Frontal cortex (tissue), 4 donors: ENCODE measurements around the gene TMCC1. TPM values are rescaled to one million over a fixed set of nuclear protein-coding genes. Genes with fewer than 3 reads are reported as not detected.
"Not testable (repeated sequence)": the region's sequence is repeated elsewhere in the genome, so short reads cannot be mapped to it uniquely, and the experiment has no call there.

Source experiments
- DNase-seq, 2 donors: peaks; one replicate each; pipeline ENCODE4 v3.0.0; 2012; ENCODE audit warnings: low spot score in 2 of 2
- FAIRE-seq: peaks from 2 replicates; lab custom pipeline; 2012; peaks lifted over from hg19 to GRCh38; lab: Jason Lieb, UNC
- total RNA-seq: library from RNA; depleted of rRNA; stranded (reverse); fragments of >200 nt; gene quantifications from one replicate; pipeline ENCODE4 v1.2.3, GENCODE V29; 2014
- donor health status: control.
- donor health status: control.
- donor health status: control.

Gene TMCC1
- total RNA-seq, 1 donor from 2014 or later = 68.5 TPM

GRCh38 chr3:129897026-129897425, 3.5 kb upstream of the TMCC1 start:
- DNase-seq (no peak), FAIRE-seq (no peak)

- FAIRE-seq = no peak
- DNase-seq = no peak
Observed at GRCh38 chr3:129892857-129893580, 492 bp downstream of the TMCC1 start.

- FAIRE-seq (no peak), DNase-seq (peak in 1 of 2 donors; percentile 29)
Observed at GRCh38 chr3:129892486-129892856, 1.0 kb downstream of the TMCC1 start.

GRCh38 chr3:129890891-129891290, 2.6 kb downstream of the TMCC1 start:
- no peak for DNase-seq
- FAIRE-seq = no peak

GRCh38 chr3:129890125-129890524, 3.4 kb downstream of the TMCC1 start:
- DNase-seq = no peak
- FAIRE-seq = no peak

GRCh38 chr3:129888771-129889170, 4.7 kb downstream of the TMCC1 start:
- DNase-seq (no peak), FAIRE-seq (no peak)

- no peak for DNase-seq
- FAIRE-seq = no peak
Observed at GRCh38 chr3:129881261-129881660, 12.2 kb downstream of the TMCC1 start.

GRCh38 chr3:129878355-129878754, 15.2 kb downstream of the TMCC1 start:
- no peak for FAIRE-seq
- DNase-seq = no peak

GRCh38 chr3:129874479-129874878, 19.0 kb downstream of the TMCC1 start:
- DNase-seq, FAIRE-seq: not testable (repeated sequence)

- DNase-seq (no peak), FAIRE-seq (no peak)
Observed at GRCh38 chr3:129868912-129869311, 24.6 kb downstream of the TMCC1 start.

- FAIRE-seq = no peak
- DNase-seq = no peak
Observed at GRCh38 chr3:129867506-129868124, 25.9 kb downstream of the TMCC1 start.

- no peak for FAIRE-seq
- DNase-seq = no peak
Observed at GRCh38 chr3:129865806-129866205, 27.7 kb downstream of the TMCC1 start.

- no peak for FAIRE-seq
- no peak for DNase-seq
Observed at GRCh38 chr3:129864519-129864918, 29.0 kb downstream of the TMCC1 start.

GRCh38 chr3:129859272-129859671, 34.2 kb downstream of the TMCC1 start:
- DNase-seq (no peak), FAIRE-seq (no peak)

GRCh38 chr3:129857899-129858298, 35.6 kb downstream of the TMCC1 start:
- DNase-seq = no peak
- no peak for FAIRE-seq

GRCh38 chr3:129856790-129857189, 36.7 kb downstream of the TMCC1 start:
- not testable (repeated sequence) for DNase-seq, FAIRE-seq

GRCh38 chr3:129855832-129856419, 37.6 kb downstream of the TMCC1 start:
- DNase-seq = no peak
- no peak for FAIRE-seq

- DNase-seq (peak in 1 of 2 donors; percentile 9), FAIRE-seq (peak; percentile 72)
Observed at GRCh38 chr3:129855170-129855831, 38.2 kb downstream of the TMCC1 start.

- DNase-seq (no peak), FAIRE-seq (no peak)
Observed at GRCh38 chr3:129854460-129854859, 39.1 kb downstream of the TMCC1 start.

GRCh38 chr3:129845956-129846355, 47.6 kb downstream of the TMCC1 start:
- DNase-seq = no peak
- no peak for FAIRE-seq
